ENCODE data around the gene WNT4. TPM values are rescaled to one million over a fixed set of nuclear protein-coding genes. Genes with fewer than 3 reads are reported as not detected.

The WNT4 gene
- polyA plus RNA-seq, 3 donors, result not detected

- H4K20me1 ChIP-seq (ENCODE audit: insufficient read depth, low read length), result peaks cover 25% of the 10 kb centered on the region
- Mint-ChIP-seq H3K9me3 (no peaks in the 10 kb centered on the region), H3K27ac (no peak overlapping the region), H3K36me3 (no peaks in the 10 kb centered on the region), H3K27me3 (ENCODE audit: low read depth in 3 of 3) (peaks cover 0 to 1% (median 0%) of the 10 kb centered on the region in 3 donors), H3K4me1 (peaks cover 12% of the 10 kb centered on the region), H3K4me3 (no peak overlapping the region)
- no peaks in the 10 kb centered on the region for H3K36me3 ChIP-seq (replicated peaks in 1 of 2; ENCODE audit: control insufficient read depth in 1 of 2, insufficient read depth in 2 of 2, low read length in 2 of 2)
- intact Hi-C loops (cut with micrococcal nuclease), result loop anchor here in 1 of 2 donors (10.0 kb wide), 1 partner anchor 518 kb away; the partner anchor contains the start of gene C1QC
- WGBS (ENCODE audit: insufficient coverage), result 96% methylated on average over 3 of the region's 6 CpGs
- DNase-seq, result no peak
- no peak for TF ChIP-seq CTCF (IDR thresholded peaks at IDR 0.05)
- H3K27me3 ChIP-seq (ENCODE audit: control insufficient read depth in 2 of 2, insufficient read depth in 2 of 2, low read length in 2 of 2), result no peaks in the 10 kb centered on the region
- H3K4me3 ChIP-seq (replicated peaks in 1 of 3; ENCODE audit: low read depth in 2 of 3, low read length in 3 of 3), result no peak overlapping the region
- H3K79me2 ChIP-seq (ENCODE audit: insufficient read depth, low read length), result no peaks in the 10 kb centered on the region
- H3K4me1 ChIP-seq (ENCODE audit: control insufficient read depth in 1 of 2, insufficient read depth in 2 of 2, low read length in 2 of 2), result peaks cover 0 to 2% of the 10 kb centered on the region in 2 donors
- no peak overlapping the region for H3K4me2 ChIP-seq (replicated peaks; ENCODE audit: extremely low read depth, low read length, poor library complexity, severe bottlenecking)
- no peaks in the 10 kb centered on the region for H3K9me3 ChIP-seq (replicated peaks in 1 of 2; ENCODE audit: control insufficient read depth in 1 of 2, insufficient read depth in 1 of 2, low read length in 2 of 2)
- no peak overlapping the region for H2AFZ ChIP-seq (ENCODE audit: insufficient read depth, low read depth, low read length, poor library complexity, severe bottlenecking)
- no peak overlapping the region for H3K27ac ChIP-seq (ENCODE audit: low read depth in 1 of 2, low read length in 2 of 2)
- no peak overlapping the region for H3K9ac ChIP-seq (ENCODE audit: insufficient read depth, low read length, poor library complexity, severe bottlenecking)
Measured at GRCh38 chr1:22127248-22127647, 15.6 kb downstream of the WNT4 start.

- no peaks in the 10 kb centered on the region for H3K27me3 ChIP-seq (ENCODE audit: control insufficient read depth in 2 of 2, insufficient read depth in 2 of 2, low read length in 2 of 2)
- DNase-seq, result no peak
- no peak overlapping the region for H3K4me3 ChIP-seq (replicated peaks in 1 of 3; ENCODE audit: low read depth in 2 of 3, low read length in 3 of 3)
- Mint-ChIP-seq H3K27me3 (ENCODE audit: low read depth in 3 of 3) (peaks cover 0 to 1% (median 0%) of the 10 kb centered on the region in 3 donors), H3K4me3 (no peak overlapping the region), H3K4me1 (peaks cover 12% of the 10 kb centered on the region), H3K36me3 (no peaks in the 10 kb centered on the region), H3K27ac (peak overlapping the region in 1 of 7 donors; percentile 58), H3K9me3 (no peaks in the 10 kb centered on the region)
- H3K4me2 ChIP-seq (replicated peaks; ENCODE audit: extremely low read depth, low read length, poor library complexity, severe bottlenecking), result no peak overlapping the region
- H4K20me1 ChIP-seq (ENCODE audit: insufficient read depth, low read length), result peaks cover 33% of the 10 kb centered on the region
- no peaks in the 10 kb centered on the region for H3K9me3 ChIP-seq (replicated peaks in 1 of 2; ENCODE audit: control insufficient read depth in 1 of 2, insufficient read depth in 1 of 2, low read length in 2 of 2)
- WGBS (ENCODE audit: insufficient coverage), result 94% methylated on average over 12 of the region's 12 CpGs
- H3K79me2 ChIP-seq (ENCODE audit: insufficient read depth, low read length), result no peaks in the 10 kb centered on the region
- no peak for TF ChIP-seq CTCF (IDR thresholded peaks at IDR 0.05)
- H3K9ac ChIP-seq (ENCODE audit: insufficient read depth, low read length, poor library complexity, severe bottlenecking), result no peak overlapping the region
- H2AFZ ChIP-seq (ENCODE audit: insufficient read depth, low read depth, low read length, poor library complexity, severe bottlenecking), result no peak overlapping the region
- peaks cover 0 to 2% of the 10 kb centered on the region in 2 donors for H3K4me1 ChIP-seq (ENCODE audit: control insufficient read depth in 1 of 2, insufficient read depth in 2 of 2, low read length in 2 of 2)
- no peak overlapping the region for H3K27ac ChIP-seq (ENCODE audit: low read depth in 1 of 2, low read length in 2 of 2)
- no peaks in the 10 kb centered on the region for H3K36me3 ChIP-seq (replicated peaks in 1 of 2; ENCODE audit: control insufficient read depth in 1 of 2, insufficient read depth in 2 of 2, low read length in 2 of 2)
- intact Hi-C loops (cut with micrococcal nuclease), result loop anchor here in 1 of 2 donors (10.0 kb wide), 1 partner anchor 518 kb away; the partner anchor contains the start of gene C1QC
Measured at GRCh38 chr1:22126531-22126930, 16.4 kb downstream of the WNT4 start.
